Liver (tissue), 9 donors: ENCODE measurements around the gene KRT84. TPM values are rescaled to one million over a fixed set of nuclear protein-coding genes. Genes with fewer than 3 reads are reported as not detected.

Experiments used
- DNase-seq: peaks from one replicate; pipeline ENCODE4 v3.0.0-alpha.2; 2017; ENCODE audit warnings: low spot score
- H3K27ac ChIP-seq, 2 donors: one replicate each; pipeline ENCODE4 v1.7.0; 2013; ENCODE audit warnings: inconsistent platforms in 2 of 2, low read length in 2 of 2, control low read depth in 1 of 2, low read depth in 1 of 2, mild to moderate bottlenecking in 1 of 2
- H3K27me3 ChIP-seq, 4 donors: one replicate each; pipeline versions ENCODE4 v1.6.1 to v1.7.0; 2013; ENCODE audit warnings: low read length in 3 of 4, inconsistent platforms in 1 of 4, mild to moderate bottlenecking in 1 of 4, moderate library complexity in 1 of 4; ENCODE audit not compliant: control insufficient read depth in 4 of 4, insufficient read depth in 4 of 4
- H3K36me3 ChIP-seq, 4 donors: one replicate each; pipeline versions ENCODE4 v1.6.1 to v1.7.0; 2013; ENCODE audit warnings: low read length in 3 of 4, mild to moderate bottlenecking in 3 of 4, low read depth in 1 of 4, moderate library complexity in 1 of 4; ENCODE audit not compliant: control insufficient read depth in 4 of 4, insufficient read depth in 3 of 4
- H3K4me1 ChIP-seq, 4 donors: one replicate each; pipeline versions ENCODE4 v1.6.1 to v1.7.0; 2013; ENCODE audit warnings: low read length in 3 of 4, mild to moderate bottlenecking in 3 of 4, moderate library complexity in 1 of 4; ENCODE audit not compliant: control insufficient read depth in 4 of 4, insufficient read depth in 4 of 4
- H3K4me3 ChIP-seq, 3 donors: one replicate each; pipeline versions ENCODE4 v1.6.1 to v1.7.0; 2013; ENCODE audit warnings: low read length in 3 of 3, control low read depth in 1 of 3, low read depth in 1 of 3, mild to moderate bottlenecking in 1 of 3
- H3K9ac ChIP-seq, 2 donors: one replicate each; pipeline ENCODE4 v1.7.0; 2013; ENCODE audit warnings: low read length in 2 of 2, mild to moderate bottlenecking in 2 of 2, moderate library complexity in 2 of 2, control low read depth in 1 of 2, low read depth in 1 of 2
- H3K9me3 ChIP-seq, 4 donors: one replicate each; pipeline versions ENCODE4 v1.6.1 to v1.7.0; 2013; ENCODE audit warnings: low read length in 3 of 4; ENCODE audit not compliant: control insufficient read depth in 4 of 4
- FOXA1 ChIP-seq: IDR thresholded peaks from 2 replicates; pipeline ENCODE4 v1.6.1; 2016; ENCODE audit warnings: antibody characterized with exemption
- FOXA2 ChIP-seq: IDR thresholded peaks from 2 replicates; pipeline ENCODE4 v1.6.1; 2016; ENCODE audit warnings: antibody characterized with exemption
- GABPA ChIP-seq, 2 donors: IDR thresholded peaks in 1 of 2; conservative IDR thresholded peaks in 1 of 2; 2 replicates each; pipeline ENCODE4 v1.6.1; 2016; ENCODE audit warnings: antibody characterized with exemption in 2 of 2, mild to moderate bottlenecking in 1 of 2, moderate library complexity in 1 of 2
- HNF4A ChIP-seq, 2 donors: conservative IDR thresholded peaks; 2 replicates each; pipeline ENCODE4 v1.6.1; 2016; ENCODE audit warnings: antibody characterized with exemption in 2 of 2, mild to moderate bottlenecking in 2 of 2
- HNF4G ChIP-seq: IDR thresholded peaks from 2 replicates; pipeline ENCODE4 v1.6.1; 2016; ENCODE audit warnings: antibody characterized with exemption
- JUND ChIP-seq, 2 donors: IDR thresholded peaks; 2 replicates each; pipeline ENCODE4 v1.6.1; 2016; ENCODE audit warnings: antibody characterized with exemption in 2 of 2
- NR2F2 ChIP-seq: IDR thresholded peaks from 2 replicates; pipeline ENCODE4 v1.6.1; 2016; ENCODE audit warnings: antibody characterized with exemption
- RAD21 ChIP-seq, 2 donors: IDR thresholded peaks; 2 replicates each; pipeline ENCODE4 v1.6.1; 2016; ENCODE audit warnings: antibody characterized with exemption in 2 of 2, mild to moderate bottlenecking in 2 of 2
- RXRA ChIP-seq, 2 donors: IDR thresholded peaks; 2 replicates each; pipeline ENCODE4 v1.6.1; 2017 to 2018; ENCODE audit warnings: antibody characterized with exemption in 2 of 2, mild to moderate bottlenecking in 1 of 2
- SP1 ChIP-seq: IDR thresholded peaks from 2 replicates; pipeline ENCODE4 v1.6.1; 2018; ENCODE audit warnings: antibody characterized with exemption, mild to moderate bottlenecking
- YY1 ChIP-seq: IDR thresholded peaks from 2 replicates; pipeline ENCODE4 v1.6.1; 2016; ENCODE audit warnings: antibody characterized with exemption, mild to moderate bottlenecking
- WGBS: extraction: QIAGEN DNeasy Blood & Tissue Kit; methylation state at CpG from one replicate; pipeline ENCODE4 v1.1.7; 2013; 5-methylcytosine and 5-hydroxymethylcytosine counted together
- polyA plus RNA-seq, 2 donors: library from polyadenylated mRNA; stranded (reverse) in 1 of 2; unstranded in 1 of 2; fragments of 200-250 nt in 1 of 2; fragments of >200 nt in 1 of 2; fragmentation: Nextera tagmentation in 1 of 2; extraction: Ambion mirVana in 1 of 2; gene quantifications; one replicate each; pipeline versions ENCODE4 v1.2.1 to v1.2.3, GENCODE V29; 2013 to 2015
- total RNA-seq, 2 donors: library from RNA; depleted of rRNA; stranded (reverse); fragments of >200 nt; gene quantifications; one replicate each; pipeline ENCODE4 v1.2.3, GENCODE V29; 2014
- TF ChIP-seq, protein P1 (sequence below): IDR thresholded peaks from 2 replicates; pipeline ENCODE4 v1.6.1; 2016; ENCODE audit warnings: antibody characterized with exemption
- TF ChIP-seq, protein P2 (sequence below): IDR thresholded peaks from 2 replicates; pipeline ENCODE4 v1.6.1; 2016; ENCODE audit warnings: antibody characterized with exemption, mild to moderate bottlenecking
- TF ChIP-seq, protein P3 (sequence below): IDR thresholded peaks from 2 replicates; pipeline ENCODE4 v1.6.1; 2016; ENCODE audit warnings: antibody characterized with exemption
- donor health status: healthy.
- donor health status: healthy.
- donor health status: healthy.
- donor health status: healthy.
- donor health status: healthy.

KRT84 gene
- total and polyA plus RNA-seq, 4 donors = not detected

DNA sequence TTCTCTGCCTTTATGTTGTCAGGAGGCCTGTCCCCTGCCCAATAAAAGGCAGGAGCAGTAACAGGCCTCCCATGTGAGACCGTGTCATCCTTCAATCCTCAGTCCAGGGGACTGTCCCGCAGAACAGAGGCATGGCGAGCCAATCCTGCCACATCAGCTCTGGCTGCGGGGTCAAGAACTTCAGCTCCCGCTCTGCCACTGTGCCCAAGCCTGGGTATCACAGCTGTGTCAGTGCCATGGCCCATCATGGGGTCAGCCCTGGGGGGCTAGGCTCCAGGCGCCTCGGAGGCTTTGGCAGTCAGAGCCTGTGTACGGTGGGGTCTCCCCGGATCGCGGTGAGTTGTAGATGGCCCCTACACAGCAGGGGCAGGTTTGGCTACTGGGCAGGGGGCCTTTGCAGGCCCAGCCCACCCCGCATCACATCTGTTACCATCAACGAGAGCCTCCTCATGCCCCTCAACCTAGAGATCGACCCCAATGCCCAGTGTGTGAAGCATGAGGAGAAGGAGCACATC lies 44.3 kb downstream of the KRT84 start:
- no peak overlapping the region for H3K9ac ChIP-seq
- peaks cover 3 to 6% (median 4%) of the 10 kb centered on the region in 4 donors for H3K4me1 ChIP-seq
- H3K4me3 ChIP-seq = no peak overlapping the region
- TF ChIP-seq GABPA (IDR thresholded peaks at IDR 0.05 in 1 of 2, conservative IDR thresholded peaks at IDR 0.05 in 1 of 2) (no peak), FOXA1 (no peak), NR2F2 (no peak), SP1 (no peak), YY1 (no peak), RXRA (IDR thresholded peaks at IDR 0.05) (no peak), HNF4A (conservative IDR thresholded peaks at IDR 0.05) (no peak), JUND (IDR thresholded peaks at IDR 0.05) (no peak)
- TF ChIP-seq, protein P1, sequence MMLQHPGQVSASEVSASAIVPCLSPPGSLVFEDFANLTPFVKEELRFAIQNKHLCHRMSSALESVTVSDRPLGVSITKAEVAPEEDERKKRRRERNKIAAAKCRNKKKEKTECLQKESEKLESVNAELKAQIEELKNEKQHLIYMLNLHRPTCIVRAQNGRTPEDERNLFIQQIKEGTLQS = no peak
- TF ChIP-seq, protein P2, sequence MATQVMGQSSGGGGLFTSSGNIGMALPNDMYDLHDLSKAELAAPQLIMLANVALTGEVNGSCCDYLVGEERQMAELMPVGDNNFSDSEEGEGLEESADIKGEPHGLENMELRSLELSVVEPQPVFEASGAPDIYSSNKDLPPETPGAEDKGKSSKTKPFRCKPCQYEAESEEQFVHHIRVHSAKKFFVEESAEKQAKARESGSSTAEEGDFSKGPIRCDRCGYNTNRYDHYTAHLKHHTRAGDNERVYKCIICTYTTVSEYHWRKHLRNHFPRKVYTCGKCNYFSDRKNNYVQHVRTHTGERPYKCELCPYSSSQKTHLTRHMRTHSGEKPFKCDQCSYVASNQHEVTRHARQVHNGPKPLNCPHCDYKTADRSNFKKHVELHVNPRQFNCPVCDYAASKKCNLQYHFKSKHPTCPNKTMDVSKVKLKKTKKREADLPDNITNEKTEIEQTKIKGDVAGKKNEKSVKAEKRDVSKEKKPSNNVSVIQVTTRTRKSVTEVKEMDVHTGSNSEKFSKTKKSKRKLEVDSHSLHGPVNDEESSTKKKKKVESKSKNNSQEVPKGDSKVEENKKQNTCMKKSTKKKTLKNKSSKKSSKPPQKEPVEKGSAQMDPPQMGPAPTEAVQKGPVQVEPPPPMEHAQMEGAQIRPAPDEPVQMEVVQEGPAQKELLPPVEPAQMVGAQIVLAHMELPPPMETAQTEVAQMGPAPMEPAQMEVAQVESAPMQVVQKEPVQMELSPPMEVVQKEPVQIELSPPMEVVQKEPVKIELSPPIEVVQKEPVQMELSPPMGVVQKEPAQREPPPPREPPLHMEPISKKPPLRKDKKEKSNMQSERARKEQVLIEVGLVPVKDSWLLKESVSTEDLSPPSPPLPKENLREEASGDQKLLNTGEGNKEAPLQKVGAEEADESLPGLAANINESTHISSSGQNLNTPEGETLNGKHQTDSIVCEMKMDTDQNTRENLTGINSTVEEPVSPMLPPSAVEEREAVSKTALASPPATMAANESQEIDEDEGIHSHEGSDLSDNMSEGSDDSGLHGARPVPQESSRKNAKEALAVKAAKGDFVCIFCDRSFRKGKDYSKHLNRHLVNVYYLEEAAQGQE = no peak
- no peak for DNase-seq
- H3K9me3 ChIP-seq = peaks cover 0 to 7% (median 0%) of the 10 kb centered on the region in 4 donors
- WGBS = 95% methylated on average over 14 of the region's 14 CpGs
- H3K27ac ChIP-seq = no peak overlapping the region
- no peaks in the 10 kb centered on the region for H3K36me3 ChIP-seq
- no peaks in the 10 kb centered on the region for H3K27me3 ChIP-seq

DNA sequence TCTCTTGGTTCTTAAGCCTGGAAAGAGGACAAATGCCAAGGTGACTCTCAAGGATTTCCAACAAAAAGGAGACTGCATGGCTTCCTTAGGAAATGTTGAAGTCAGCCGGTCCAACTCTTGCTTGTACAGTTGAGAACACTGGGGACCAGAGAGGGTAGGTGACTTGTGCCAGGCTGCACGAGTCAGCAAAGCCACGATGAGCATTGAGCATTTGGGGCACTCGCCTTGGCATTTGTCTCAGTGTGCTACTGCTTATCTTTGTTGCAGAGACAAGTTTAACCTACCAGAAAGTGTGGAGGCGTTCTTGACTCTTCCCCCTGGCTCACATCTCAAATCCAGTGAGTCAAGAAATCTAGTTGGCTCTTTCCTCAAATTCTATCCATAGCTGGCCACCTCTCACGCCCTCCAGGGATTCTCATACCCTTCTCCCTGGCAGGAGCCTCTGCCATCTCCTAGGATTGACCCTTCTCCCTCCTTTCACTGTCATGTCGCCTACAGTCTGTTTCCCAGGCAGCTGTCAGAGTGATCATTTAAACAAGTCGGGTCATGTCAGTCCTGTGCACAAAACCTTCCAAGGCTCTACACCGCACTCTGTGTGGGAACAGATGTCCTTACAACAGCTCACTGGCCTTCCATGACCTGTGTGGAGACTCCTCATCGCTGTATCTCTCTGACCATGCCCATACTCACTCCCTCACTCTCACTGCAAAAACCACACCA lies 47.1 kb downstream of the KRT84 start:
- peaks cover 0 to 3% (median 0%) of the 10 kb centered on the region in 4 donors for H3K9me3 ChIP-seq
- peaks cover 0 to 12% (median 10%) of the 10 kb centered on the region in 4 donors for H3K4me1 ChIP-seq
- H3K9ac ChIP-seq = no peak overlapping the region
- no peaks in the 10 kb centered on the region for H3K27me3 ChIP-seq
- H3K4me3 ChIP-seq = no peak overlapping the region
- H3K27ac ChIP-seq = no peak overlapping the region
- DNase-seq = no peak
- no peaks in the 10 kb centered on the region for H3K36me3 ChIP-seq
- TF ChIP-seq RAD21 (IDR thresholded peaks at IDR 0.05) (no peak), FOXA2 (no peak), NR2F2 (no peak), HNF4G (no peak)
- TF ChIP-seq, protein P3, sequence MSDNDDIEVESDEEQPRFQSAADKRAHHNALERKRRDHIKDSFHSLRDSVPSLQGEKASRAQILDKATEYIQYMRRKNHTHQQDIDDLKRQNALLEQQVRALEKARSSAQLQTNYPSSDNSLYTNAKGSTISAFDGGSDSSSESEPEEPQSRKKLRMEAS = no peak
- TF ChIP-seq, protein P2 = no peak
- 82% methylated on average over 10 of the region's 10 CpGs for WGBS
